Neural progenitor cell (in vitro differentiated cells): ENCODE results near the gene MDM1. TPM values are rescaled to one million over a fixed set of nuclear protein-coding genes. Genes with fewer than 3 reads are reported as not detected.

Source experiments
- DNase-seq: peaks from one replicate; pipeline ENCODE4 v3.0.0-alpha.2; 2016; ENCODE audit warnings: low spot score
- H2AFZ ChIP-seq: fragments of 200-600 bp; sonication (generic); replicated peaks from 2 replicates; pipeline ENCODE4 v1.6.1; 2016; ENCODE audit warnings: antibody characterized with exemption
- H3F3A ChIP-seq: fragments of 200-600 bp; sonication (generic); 2 replicates; pipeline ENCODE4 v1.6.1; 2016; ENCODE audit warnings: antibody characterized with exemption, low read depth
- H3K27ac ChIP-seq: fragments of 200-600 bp; sonication (generic); 2 replicates; pipeline ENCODE4 v1.5.1; 2016; ENCODE audit warnings: mild to moderate bottlenecking
- H3K27me3 ChIP-seq: fragments of 200-600 bp; sonication (generic); 2 replicates; pipeline ENCODE4 v1.6.1; 2016; ENCODE audit warnings: mild to moderate bottlenecking, moderate library complexity
- H3K36me3 ChIP-seq: fragments of 200-600 bp; sonication (generic); 2 replicates; pipeline ENCODE4 v1.5.1; 2016
- H3K4me1 ChIP-seq: fragments of 200-600 bp; sonication (generic); 2 replicates; pipeline ENCODE4 v1.6.1; 2016; ENCODE audit warnings: mixed run types
- H3K4me2 ChIP-seq: fragments of 200-600 bp; sonication (generic); 2 replicates; pipeline ENCODE4 v1.6.1; 2016
- H3K4me3 ChIP-seq: fragments of 200-600 bp; sonication (generic); 2 replicates; pipeline ENCODE4 v1.5.1; 2016
- H3K79me2 ChIP-seq: fragments of 200-600 bp; sonication (generic); 2 replicates; pipeline ENCODE4 v1.6.1; 2016; ENCODE audit warnings: low read depth
- H3K9ac ChIP-seq: fragments of 200-600 bp; sonication (generic); 2 replicates; pipeline ENCODE4 v1.6.1; 2016
- H3K9me3 ChIP-seq: fragments of 200-600 bp; sonication (generic); 2 replicates; pipeline ENCODE4 v1.5.1; 2016; ENCODE audit warnings: low read depth
- H4K20me1 ChIP-seq: fragments of 200-600 bp; sonication (generic); 2 replicates; pipeline ENCODE4 v1.6.1; 2016; ENCODE audit warnings: low read depth
- H3K27ac Mint-ChIP-seq: 3 replicates; pipeline ENCODE4 v1.8.0; 2021; ENCODE audit warnings: mixed read lengths
- H3K27me3 Mint-ChIP-seq: 2 replicates; pipeline ENCODE4 v1.8.0; 2022; ENCODE audit warnings: low read depth, mild to moderate bottlenecking, inconsistent platforms, moderate library complexity, mixed read lengths; ENCODE audit not compliant: insufficient read depth
- H3K36me3 Mint-ChIP-seq: 3 replicates; pipeline ENCODE4 v1.8.0; 2021; ENCODE audit warnings: mixed read lengths
- H3K4me1 Mint-ChIP-seq: 3 replicates; pipeline ENCODE4 v1.8.0; 2021; ENCODE audit warnings: mixed read lengths
- H3K4me3 Mint-ChIP-seq: 3 replicates; pipeline ENCODE4 v1.8.0; 2021; ENCODE audit warnings: mild to moderate bottlenecking, moderate library complexity, mixed read lengths
- H3K9me3 Mint-ChIP-seq: 3 replicates; pipeline ENCODE4 v1.8.0; 2020; ENCODE audit warnings: mixed read lengths
- CTCF ChIP-seq: fragments of 200-600 bp; sonication (generic); IDR thresholded peaks from 2 replicates; pipeline ENCODE4 v1.5.1; 2017; ENCODE audit warnings: antibody characterized with exemption, mild to moderate bottlenecking
- EZH2 ChIP-seq: fragments of 200-600 bp; sonication (generic); IDR thresholded peaks from 2 replicates; pipeline ENCODE4 v1.6.1; 2017; ENCODE audit warnings: antibody characterized with exemption, mild to moderate bottlenecking, moderate library complexity
- EZH2phosphoT487 ChIP-seq: fragments of 200-600 bp; sonication (generic); IDR thresholded peaks from 2 replicates; pipeline ENCODE4 v1.6.1; 2017; ENCODE audit warnings: antibody characterized with exemption
- total RNA-seq: library from RNA; depleted of rRNA; stranded (reverse); fragments of >200 nt; gene quantifications from 2 replicates; pipeline ENCODE4 v1.2.3, GENCODE V29; 2015; ENCODE audit warnings: low replicate concordance

The MDM1 gene
- total RNA-seq, 1 donor from 2014 or later, result 47.2 TPM

- H3F3A ChIP-seq, result peaks cover 10% of the 10 kb centered on the region
- no peaks in the 10 kb centered on the region for H3K36me3 Mint-ChIP-seq
- H3K9me3 Mint-ChIP-seq, result no peaks in the 10 kb centered on the region
- peak overlapping the region; percentile 23 for H3K27ac Mint-ChIP-seq
- H3K4me3 ChIP-seq, result no peak overlapping the region
- peaks cover 32% of the 10 kb centered on the region for H3K4me1 Mint-ChIP-seq
- H3K27me3 ChIP-seq, result no peaks in the 10 kb centered on the region
- H3K36me3 ChIP-seq, result no peaks in the 10 kb centered on the region
- peaks cover 22% of the 10 kb centered on the region for H3K4me1 ChIP-seq
- no peak for TF ChIP-seq CTCF
- no peak for TF ChIP-seq EZH2phosphoT487
- TF ChIP-seq EZH2, result no peak
- no peak overlapping the region for H3K27ac ChIP-seq
- no peak overlapping the region for H3K4me2 ChIP-seq
- H3K27me3 Mint-ChIP-seq, result peaks cover 4% of the 10 kb centered on the region
- H3K9me3 ChIP-seq, result no peaks in the 10 kb centered on the region
- H2AFZ ChIP-seq, result peak overlapping the region; percentile 53
- H3K4me3 Mint-ChIP-seq, result no peak overlapping the region
- DNase-seq, result no peak
- no peak overlapping the region for H3K9ac ChIP-seq
- no peaks in the 10 kb centered on the region for H3K79me2 ChIP-seq
- no peaks in the 10 kb centered on the region for H4K20me1 ChIP-seq
These were observed 16.3 kb upstream of the MDM1 start for GRCh38 chr12:68348419-68348818.

- Histone ChIP-seq H3K27me3 (no peaks in the 10 kb centered on the region), H2AFZ (no peak overlapping the region), H3F3A (peaks cover 10% of the 10 kb centered on the region), H3K9ac (no peak overlapping the region), H3K27ac (no peak overlapping the region), H3K36me3 (no peaks in the 10 kb centered on the region), H3K9me3 (no peaks in the 10 kb centered on the region), H4K20me1 (no peaks in the 10 kb centered on the region), H3K79me2 (no peaks in the 10 kb centered on the region), H3K4me2 (no peak overlapping the region), H3K4me1 (peaks cover 27% of the 10 kb centered on the region), H3K4me3 (no peak overlapping the region)
- no peak overlapping the region for H3K4me3 Mint-ChIP-seq
- TF ChIP-seq EZH2 (no peak), CTCF (no peak), EZH2phosphoT487 (no peak)
- no peaks in the 10 kb centered on the region for H3K36me3 Mint-ChIP-seq
- H3K9me3 Mint-ChIP-seq, result no peaks in the 10 kb centered on the region
- no peak overlapping the region for H3K27ac Mint-ChIP-seq
- DNase-seq, result no peak
- H3K27me3 Mint-ChIP-seq, result peaks cover 4% of the 10 kb centered on the region
- peaks cover 38% of the 10 kb centered on the region for H3K4me1 Mint-ChIP-seq
These were observed 13.6 kb upstream of the MDM1 start for GRCh38 chr12:68345763-68346162.

- Mint-ChIP-seq H3K9me3 (no peaks in the 10 kb centered on the region), H3K27ac (no peak overlapping the region), H3K36me3 (no peaks in the 10 kb centered on the region), H3K4me3 (no peak overlapping the region), H3K4me1 (peaks cover 21% of the 10 kb centered on the region), H3K27me3 (peaks cover 4% of the 10 kb centered on the region)
- no peak for DNase-seq
- no peaks in the 10 kb centered on the region for H3K27me3 ChIP-seq
- TF ChIP-seq CTCF, result no peak
- no peak for TF ChIP-seq EZH2phosphoT487
- TF ChIP-seq EZH2, result no peak
- H3K4me3 ChIP-seq, result no peak overlapping the region
- H3K4me2 ChIP-seq, result no peak overlapping the region
- H4K20me1 ChIP-seq, result no peaks in the 10 kb centered on the region
- peaks cover 15% of the 10 kb centered on the region for H3K4me1 ChIP-seq
- H3K79me2 ChIP-seq, result no peaks in the 10 kb centered on the region
- H2AFZ ChIP-seq, result no peak overlapping the region
- peaks cover 4% of the 10 kb centered on the region for H3F3A ChIP-seq
- no peaks in the 10 kb centered on the region for H3K36me3 ChIP-seq
- H3K9me3 ChIP-seq, result no peaks in the 10 kb centered on the region
- no peak overlapping the region for H3K9ac ChIP-seq
- H3K27ac ChIP-seq, result no peak overlapping the region
These were observed 12.0 kb upstream of the MDM1 start for GRCh38 chr12:68344126-68344525.

GRCh38 chr12:68342966-68343365 lies 10.8 kb upstream of the MDM1 start:
- peaks cover 11% of the 10 kb centered on the region for H3K4me1 Mint-ChIP-seq
- H3K9ac ChIP-seq, result no peak overlapping the region
- no peak overlapping the region for H3K4me2 ChIP-seq
- H3K4me1 ChIP-seq, result peaks cover 6% of the 10 kb centered on the region
- H4K20me1 ChIP-seq, result no peaks in the 10 kb centered on the region
- TF ChIP-seq CTCF, result no peak
- no peak for TF ChIP-seq EZH2phosphoT487
- no peaks in the 10 kb centered on the region for H3F3A ChIP-seq
- DNase-seq, result no peak
- H2AFZ ChIP-seq, result no peak overlapping the region
- no peak overlapping the region for H3K27ac Mint-ChIP-seq
- H3K36me3 Mint-ChIP-seq, result no peaks in the 10 kb centered on the region
- H3K79me2 ChIP-seq, result no peaks in the 10 kb centered on the region
- no peaks in the 10 kb centered on the region for H3K36me3 ChIP-seq
- no peak overlapping the region for H3K4me3 Mint-ChIP-seq
- no peaks in the 10 kb centered on the region for H3K9me3 ChIP-seq
- no peaks in the 10 kb centered on the region for H3K9me3 Mint-ChIP-seq
- no peak overlapping the region for H3K4me3 ChIP-seq
- no peaks in the 10 kb centered on the region for H3K27me3 ChIP-seq
- peaks cover 4% of the 10 kb centered on the region for H3K27me3 Mint-ChIP-seq
- no peak overlapping the region for H3K27ac ChIP-seq
